WTC11 (cell line): ENCODE data around the gene ICA1. TPM values are rescaled to one million over a fixed set of nuclear protein-coding genes. Genes with fewer than 3 reads are reported as not detected.

Experiments used
- ATAC-seq: fragments of 200-7000 bp; cut with Tn5 transposase; 2 replicates; pipeline ENCODE4 v1.10.0; 2021; ENCODE audit warnings: mild to moderate bottlenecking, moderate library complexity
- CTCF ChIA-PET: fragments of 300-600 bp; sonication (Branson Sonifier 250); formaldehyde crosslinking; loops from one replicate; lab custom pipeline; 2021; ENCODE audit warnings: antibody characterized with exemption; lab: Charles Lee
- POLR2A ChIA-PET: fragments of 350-600 bp; sonication (Branson Sonifier 250); formaldehyde crosslinking; loops from one replicate; lab custom pipeline; 2021; ENCODE audit warnings: antibody characterized with exemption; lab: Charles Lee
- DNase-seq: peaks from one replicate; pipeline ENCODE4 v3.0.0; 2021; ENCODE audit warnings: low spot score
- H3K27ac Mint-ChIP-seq: 2 replicates; pipeline ENCODE4 v1.8.0; 2021; ENCODE audit warnings: mixed read lengths
- H3K27me3 Mint-ChIP-seq: 2 replicates; pipeline ENCODE4 v1.8.0; 2021; ENCODE audit warnings: low read depth, mild to moderate bottlenecking, moderate library complexity, mixed read lengths
- H3K36me3 Mint-ChIP-seq: 2 replicates; pipeline ENCODE4 v1.8.0; 2021; ENCODE audit warnings: mixed read lengths
- H3K4me1 Mint-ChIP-seq: 2 replicates; pipeline ENCODE4 v1.8.0; 2022; ENCODE audit warnings: mixed read lengths
- H3K4me3 Mint-ChIP-seq: 2 replicates; pipeline ENCODE4 v1.8.0; 2021; ENCODE audit warnings: mild to moderate bottlenecking, moderate library complexity, mixed read lengths
- H3K9me3 Mint-ChIP-seq: 2 replicates; pipeline ENCODE4 v1.8.0; 2021; ENCODE audit warnings: mixed read lengths
- AFF4 ChIP-seq: sonication (generic); formaldehyde crosslinking; IDR thresholded peaks from 2 replicates; pipeline ENCODE4 v1.8.1; 2023; ENCODE audit warnings: mild to moderate bottlenecking, missing genetic modification reagents, borderline replicate concordance
- AR ChIP-seq: fragments of 250-450 bp; sonication (Bioruptor Pico); IDR thresholded peaks from 2 replicates; pipeline ENCODE4 v1.9.0; 2021; ENCODE audit warnings: mild to moderate bottlenecking
- ATF2 ChIP-seq: sonication (generic); formaldehyde crosslinking; IDR thresholded peaks from 2 replicates; pipeline ENCODE4 v1.8.1; 2022; ENCODE audit warnings: low read depth, missing genetic modification reagents, borderline replicate concordance
- CREM ChIP-seq: sonication (generic); formaldehyde crosslinking; IDR thresholded peaks from 2 replicates; pipeline ENCODE4 v1.8.1; 2022; ENCODE audit warnings: mild to moderate bottlenecking, missing genetic modification reagents, moderate library complexity
- ESRRA ChIP-seq: sonication (generic); formaldehyde crosslinking; IDR thresholded peaks from 2 replicates; pipeline ENCODE4 v1.8.1; 2022; ENCODE audit warnings: mild to moderate bottlenecking, missing genetic modification reagents, borderline replicate concordance
- FOXK1 ChIP-seq: sonication (generic); formaldehyde crosslinking; IDR thresholded peaks from 2 replicates; pipeline ENCODE4 v1.8.0; 2022; ENCODE audit warnings: mild to moderate bottlenecking, moderate library complexity, missing genetic modification reagents
- GTF2I ChIP-seq: fragments of 250-450 bp; sonication (Bioruptor Pico); conservative IDR thresholded peaks from 2 replicates; pipeline ENCODE4 v1.4.0; 2021; ENCODE audit warnings: mild to moderate bottlenecking
- HMGXB4 ChIP-seq: sonication (generic); formaldehyde crosslinking; IDR thresholded peaks from 2 replicates; pipeline ENCODE4 v1.8.1; 2023; ENCODE audit warnings: mild to moderate bottlenecking, moderate library complexity, missing genetic modification reagents
- IRF2 ChIP-seq: sonication (generic); formaldehyde crosslinking; IDR thresholded peaks from 2 replicates; pipeline ENCODE4 v1.8.0; 2022; ENCODE audit warnings: low read depth, missing genetic modification reagents, borderline replicate concordance
- JAZF1 ChIP-seq: fragments of 250-450 bp; sonication (Bioruptor Pico); IDR thresholded peaks from 2 replicates; pipeline ENCODE4 v1.9.0; 2021; ENCODE audit warnings: moderate library complexity, mild to moderate bottlenecking, inconsistent platforms
- NFATC4 ChIP-seq: fragments of 250-450 bp; sonication (Bioruptor Pico); IDR thresholded peaks from 2 replicates; pipeline ENCODE4 v1.9.0; 2021; ENCODE audit warnings: mild to moderate bottlenecking
- NFYB ChIP-seq: sonication (generic); formaldehyde crosslinking; conservative IDR thresholded peaks from 2 replicates; pipeline ENCODE4 v1.8.0; 2022; ENCODE audit warnings: low read depth, missing genetic modification reagents
- PRDM15 ChIP-seq: sonication (generic); formaldehyde crosslinking; IDR thresholded peaks from 2 replicates; pipeline ENCODE4 v1.8.0; 2022; ENCODE audit warnings: missing genetic modification reagents
- SMAD3 ChIP-seq: sonication (generic); formaldehyde crosslinking; IDR thresholded peaks from 2 replicates; pipeline ENCODE4 v1.8.0; 2022; ENCODE audit warnings: missing genetic modification reagents, mild to moderate bottlenecking, borderline replicate concordance
- SMAD4 ChIP-seq: sonication (generic); formaldehyde crosslinking; IDR thresholded peaks from 2 replicates; pipeline ENCODE4 v1.8.0; 2022; ENCODE audit warnings: mild to moderate bottlenecking, missing genetic modification reagents
- STAT6 ChIP-seq: sonication (generic); formaldehyde crosslinking; conservative IDR thresholded peaks from 2 replicates; pipeline ENCODE4 v1.8.1; 2023; ENCODE audit warnings: mild to moderate bottlenecking, low read depth, missing genetic modification reagents, moderate library complexity
- total RNA-seq: library from RNA; stranded (reverse); gene quantifications from 3 replicates; pipeline ENCODE4 v1.2.3, GENCODE V29; 2021
- TF ChIP-seq, protein P1 (sequence below): sonication (generic); formaldehyde crosslinking; IDR thresholded peaks from 2 replicates; pipeline ENCODE4 v1.8.1; 2022; ENCODE audit warnings: mild to moderate bottlenecking, missing genetic modification reagents, moderate library complexity, borderline replicate concordance

Gene ICA1
- total RNA-seq, 1 experiment from 2014 or later = 31.2 TPM

- no peak for TF ChIP-seq AR (CRISPR knock-in tag)
- no peak for TF ChIP-seq ATF2 (CRISPR knock-in tag)
- TF ChIP-seq SMAD4 = no peak
Measured at GRCh38 chr7:8290645-8291308, 28.8 kb upstream of the ICA1 start (continued).

- Mint-ChIP-seq H3K9me3 (peaks cover 3% of the 10 kb centered on the region; the same call in 1 of the 2 replicates), H3K4me3 (no peak overlapping the region), H3K4me1 (peaks cover 47% of the 10 kb centered on the region), H3K27me3 (no peaks in the 10 kb centered on the region), H3K27ac (no peak overlapping the region), H3K36me3 (no peaks in the 10 kb centered on the region)
- POLR2A ChIA-PET = no interaction called here
- CTCF ChIA-PET = interaction anchor here (1.4 to 2.8 kb wide), 2 partner anchors 9 to 10 kb away, joined by 9 to 14 read pairs; no protein-coding TSS in a partner anchor
- TF ChIP-seq GTF2I = no peak
- TF ChIP-seq PRDM15 (CRISPR knock-in tag) = no peak
- TF ChIP-seq HMGXB4 (CRISPR knock-in tag) = no peak
- TF ChIP-seq ESRRA (CRISPR knock-in tag) = no peak
- no peak for TF ChIP-seq AFF4
- TF ChIP-seq NFYB (CRISPR knock-in tag) = no peak
- TF ChIP-seq NFATC4 (CRISPR knock-in tag) = no peak
- TF ChIP-seq STAT6 (CRISPR knock-in tag) = no peak
- TF ChIP-seq FOXK1 (CRISPR knock-in tag) = no peak
- TF ChIP-seq, protein P1, sequence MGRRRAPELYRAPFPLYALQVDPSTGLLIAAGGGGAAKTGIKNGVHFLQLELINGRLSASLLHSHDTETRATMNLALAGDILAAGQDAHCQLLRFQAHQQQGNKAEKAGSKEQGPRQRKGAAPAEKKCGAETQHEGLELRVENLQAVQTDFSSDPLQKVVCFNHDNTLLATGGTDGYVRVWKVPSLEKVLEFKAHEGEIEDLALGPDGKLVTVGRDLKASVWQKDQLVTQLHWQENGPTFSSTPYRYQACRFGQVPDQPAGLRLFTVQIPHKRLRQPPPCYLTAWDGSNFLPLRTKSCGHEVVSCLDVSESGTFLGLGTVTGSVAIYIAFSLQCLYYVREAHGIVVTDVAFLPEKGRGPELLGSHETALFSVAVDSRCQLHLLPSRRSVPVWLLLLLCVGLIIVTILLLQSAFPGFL (CRISPR knock-in tag) = no peak
- no peak for TF ChIP-seq JAZF1 (CRISPR knock-in tag)
- TF ChIP-seq CREM = no peak
- no peak for TF ChIP-seq SMAD3 (CRISPR knock-in tag)
- TF ChIP-seq IRF2 (CRISPR knock-in tag) = no peak
- DNase-seq = no peak
- ATAC-seq = no peak
Measured at GRCh38 chr7:8286118-8286517, 24.2 kb upstream of the ICA1 start.
